Thyroid gland (tissue), 4 donors: ENCODE measurements around the gene ADAMTSL2. TPM values are rescaled to one million over a fixed set of nuclear protein-coding genes. Genes with fewer than 3 reads are reported as not detected.

Source experiments
- DNase-seq, 2 donors: peaks; one replicate each; pipeline ENCODE4 v3.0.0-alpha.2; 2019
- H3K27ac ChIP-seq, 3 donors: fragments of 200-600 bp; sonication (generic); 1 replicate in 2 of 3; 2 replicates in 1 of 3; pipeline ENCODE4 v1.5.1; 2016 to 2019; ENCODE audit warnings: mild to moderate bottlenecking in 1 of 3, moderate library complexity in 1 of 3
- H3K27me3 ChIP-seq: fragments of 200-600 bp; sonication (generic); one replicate; pipeline ENCODE4 v1.5.1; 2019
- H3K36me3 ChIP-seq, 2 donors: fragments of 200-600 bp; sonication (generic); one replicate each; pipeline ENCODE4 v1.5.1; 2016 to 2019
- H3K4me1 ChIP-seq, 2 donors: fragments of 200-600 bp; sonication (generic); one replicate each; pipeline ENCODE4 v1.5.1; 2017 to 2019
- H3K4me3 ChIP-seq, 3 donors: fragments of 200-600 bp; sonication (generic); replicated peaks in 1 of 3; 1 replicate in 2 of 3; 2 replicates in 1 of 3; pipeline ENCODE4 v1.5.1; 2016; ENCODE audit warnings: mild to moderate bottlenecking in 1 of 3
- H3K9me3 ChIP-seq: fragments of 200-600 bp; sonication (generic); one replicate; pipeline ENCODE4 v1.5.1; 2017
- POLR2A ChIP-seq, 2 donors: fragments of 450-650 bp; IDR thresholded peaks; one replicate each; pipeline ENCODE4 v1.6.1; 2017; ENCODE audit warnings: antibody characterized with exemption in 2 of 2, mild to moderate bottlenecking in 2 of 2, moderate library complexity in 1 of 2
- WGBS, 2 donors: methylation state at CpG; one replicate each; pipeline ENCODE4 v1.1.5; 2017; 5-methylcytosine and 5-hydroxymethylcytosine counted together
- intact Hi-C: fragments of 100-400 bp; cut with DNase I; formaldehyde crosslinking; loops from one replicate; pipeline ENCODE4 v1.15.1; 2023
- total RNA-seq, 4 donors: library from RNA; depleted of rRNA; stranded (reverse); fragments of >200 nt; gene quantifications; one replicate each; pipeline ENCODE4 v1.2.3, GENCODE V29; 2016
- TF ChIP-seq, protein P1 (sequence below), 6 experiments: fragments of 200-600 bp in 3 of 6; fragments of 450-650 bp in 3 of 6; sonication (generic) in 3 of 6; IDR thresholded peaks; one replicate each; pipeline ENCODE4 v1.5.1; 2016 to 2019; ENCODE audit warnings: antibody characterized with exemption in 6 of 6, mild to moderate bottlenecking in 2 of 6, inconsistent platforms in 1 of 6, moderate library complexity in 1 of 6

Gene ADAMTSL2
- total RNA-seq, 4 donors from 2014 or later = 2.4 to 9.3 (median 8.7) TPM

DNA sequence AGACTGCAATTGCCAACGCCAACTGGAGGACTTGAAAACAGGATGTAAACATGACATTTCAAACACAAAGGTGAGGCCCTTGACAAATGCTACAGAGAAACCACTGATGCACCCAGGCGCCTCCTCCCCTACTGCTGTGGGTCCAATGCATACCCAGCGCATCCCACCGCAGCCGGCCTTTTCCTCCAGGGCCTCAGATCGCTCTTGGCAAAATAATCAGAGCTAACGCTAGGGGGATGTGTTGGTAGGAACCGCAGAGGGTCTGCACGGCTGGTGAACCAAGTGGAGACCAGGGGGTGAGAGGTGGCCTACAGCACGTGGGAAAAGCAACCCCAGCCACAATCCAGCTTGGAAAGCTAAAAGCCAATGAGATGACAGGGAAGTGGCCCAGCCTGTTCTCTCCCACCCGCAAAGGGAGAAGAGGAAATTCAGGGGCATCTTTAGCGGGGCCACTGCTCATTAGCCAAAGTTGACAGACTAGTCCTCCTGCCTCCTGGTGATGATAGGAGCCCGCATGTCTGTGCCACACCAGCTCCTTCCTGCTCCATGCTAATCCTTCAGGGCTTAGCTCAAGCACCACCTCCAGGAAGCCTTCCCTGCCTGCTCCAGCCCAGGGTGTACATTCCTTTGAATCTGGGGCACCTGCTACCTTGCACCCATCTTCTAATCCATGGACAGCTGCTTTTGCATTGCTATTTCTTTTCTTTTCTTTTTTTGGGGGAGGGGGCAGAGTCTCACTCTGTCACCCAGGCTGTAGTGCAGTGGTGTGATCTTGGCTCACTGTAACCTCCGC, 68.8 kb downstream of the ADAMTSL2 start:
- WGBS, 2 donors = 35 to 41% methylated on average over 14 of the region's 14 CpGs
- H3K27me3 ChIP-seq = no peaks in the 10 kb centered on the region
- DNase-seq = no peak
- no peak overlapping the region for H3K4me3 ChIP-seq
- TF ChIP-seq, protein P1, sequence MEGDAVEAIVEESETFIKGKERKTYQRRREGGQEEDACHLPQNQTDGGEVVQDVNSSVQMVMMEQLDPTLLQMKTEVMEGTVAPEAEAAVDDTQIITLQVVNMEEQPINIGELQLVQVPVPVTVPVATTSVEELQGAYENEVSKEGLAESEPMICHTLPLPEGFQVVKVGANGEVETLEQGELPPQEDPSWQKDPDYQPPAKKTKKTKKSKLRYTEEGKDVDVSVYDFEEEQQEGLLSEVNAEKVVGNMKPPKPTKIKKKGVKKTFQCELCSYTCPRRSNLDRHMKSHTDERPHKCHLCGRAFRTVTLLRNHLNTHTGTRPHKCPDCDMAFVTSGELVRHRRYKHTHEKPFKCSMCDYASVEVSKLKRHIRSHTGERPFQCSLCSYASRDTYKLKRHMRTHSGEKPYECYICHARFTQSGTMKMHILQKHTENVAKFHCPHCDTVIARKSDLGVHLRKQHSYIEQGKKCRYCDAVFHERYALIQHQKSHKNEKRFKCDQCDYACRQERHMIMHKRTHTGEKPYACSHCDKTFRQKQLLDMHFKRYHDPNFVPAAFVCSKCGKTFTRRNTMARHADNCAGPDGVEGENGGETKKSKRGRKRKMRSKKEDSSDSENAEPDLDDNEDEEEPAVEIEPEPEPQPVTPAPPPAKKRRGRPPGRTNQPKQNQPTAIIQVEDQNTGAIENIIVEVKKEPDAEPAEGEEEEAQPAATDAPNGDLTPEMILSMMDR (IDR thresholded peaks at IDR 0.05) = no peak
- TF ChIP-seq POLR2A (IDR thresholded peaks at IDR 0.05) = no peak
- no peaks in the 10 kb centered on the region for H3K9me3 ChIP-seq
- H3K4me1 ChIP-seq = no peaks in the 10 kb centered on the region
- H3K36me3 ChIP-seq = no peaks in the 10 kb centered on the region
- intact Hi-C loops = no loop called here
- no peak overlapping the region for H3K27ac ChIP-seq

DNA sequence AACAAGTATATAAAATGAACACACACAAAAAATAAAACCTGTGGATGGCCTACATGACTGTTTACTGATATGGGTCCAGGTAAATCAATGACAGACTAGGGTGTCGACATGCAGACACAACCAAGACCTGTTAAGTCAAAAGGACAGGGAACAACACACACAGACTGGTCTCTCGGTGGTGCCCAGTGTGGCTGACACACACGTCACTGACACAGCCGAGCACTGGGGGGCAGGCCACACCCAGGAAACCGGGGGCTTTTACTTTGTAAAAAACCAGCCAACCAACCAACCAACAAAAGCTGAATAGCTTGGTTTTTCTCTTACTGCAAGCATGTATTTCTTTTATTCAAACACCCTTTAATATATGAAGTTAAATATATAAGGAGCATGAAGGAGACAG, 69.7 kb downstream of the ADAMTSL2 start:
- Histone ChIP-seq H3K4me3 (no peak overlapping the region), H3K9me3 (no peaks in the 10 kb centered on the region), H3K27me3 (no peaks in the 10 kb centered on the region), H3K4me1 (peaks cover 0 to 3% of the 10 kb centered on the region in 2 donors), H3K27ac (no peak overlapping the region), H3K36me3 (no peaks in the 10 kb centered on the region)
- no peak for DNase-seq
- TF ChIP-seq, protein P1 (IDR thresholded peaks at IDR 0.05) = no peak
- no peak for TF ChIP-seq POLR2A (IDR thresholded peaks at IDR 0.05)
- intact Hi-C loops = no loop called here
- WGBS, 2 donors = 52 to 60% methylated on average over 5 of the region's 5 CpGs

DNA sequence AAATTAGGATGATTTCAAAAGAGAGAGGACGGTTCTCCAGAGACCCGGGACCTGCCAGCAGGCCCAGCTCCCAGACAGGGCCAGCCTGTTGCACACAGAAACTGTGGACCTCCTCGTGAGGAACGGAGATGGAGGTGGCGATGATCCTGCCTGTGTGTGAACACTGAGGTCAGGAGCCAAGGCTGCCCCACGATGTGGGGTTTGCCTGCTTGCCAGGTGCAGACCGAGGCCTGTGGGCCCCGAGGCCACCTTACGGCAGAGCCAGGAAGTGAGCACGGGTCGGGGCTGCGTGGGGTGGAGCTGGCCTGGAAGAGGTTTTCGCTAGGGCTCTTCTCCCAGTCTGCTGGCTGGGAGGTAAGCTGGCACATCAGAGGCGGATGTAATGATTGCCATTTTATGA, 70.4 kb downstream of the ADAMTSL2 start:
- no peak overlapping the region for H3K4me3 ChIP-seq
- 58 to 60% methylated on average over 11 to 14 of the region's 14 CpGs for WGBS, 2 donors
- intact Hi-C loops = no loop called here
- H3K27ac ChIP-seq = no peak overlapping the region
- H3K27me3 ChIP-seq = no peaks in the 10 kb centered on the region
- H3K9me3 ChIP-seq = no peaks in the 10 kb centered on the region
- H3K4me1 ChIP-seq = peaks cover 0 to 3% of the 10 kb centered on the region in 2 donors
- no peak for DNase-seq
- no peaks in the 10 kb centered on the region for H3K36me3 ChIP-seq
- TF ChIP-seq, protein P1 (IDR thresholded peaks at IDR 0.05) = no peak

DNA sequence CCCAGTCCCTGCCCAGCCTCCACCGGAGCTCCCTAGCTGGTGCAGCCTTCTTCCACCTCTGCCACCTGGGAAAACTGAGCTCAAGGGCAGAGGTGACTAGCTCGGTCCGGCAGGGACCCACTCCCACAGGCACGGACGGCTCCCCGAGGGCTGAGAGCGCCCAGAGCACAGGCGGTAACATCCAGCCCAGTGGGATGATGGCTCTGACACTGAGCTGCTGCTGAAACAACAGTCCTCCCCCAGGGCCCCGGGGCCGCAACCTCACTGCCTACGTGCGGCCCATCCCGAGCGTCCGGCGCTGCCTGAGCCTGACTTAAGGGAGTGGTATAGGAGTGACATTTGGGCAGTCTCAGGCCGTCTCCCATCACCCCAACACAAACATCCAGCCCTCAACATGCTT, 70.9 kb downstream of the ADAMTSL2 start:
- intact Hi-C loops = no loop called here
- H3K27ac ChIP-seq = no peak overlapping the region
- H3K36me3 ChIP-seq = no peaks in the 10 kb centered on the region
- DNase-seq = no peak
- H3K27me3 ChIP-seq = no peaks in the 10 kb centered on the region
- no peaks in the 10 kb centered on the region for H3K9me3 ChIP-seq
- WGBS, 2 donors = 80 to 94% methylated on average over 6 to 15 of the region's 17 CpGs
- TF ChIP-seq, protein P1 (IDR thresholded peaks at IDR 0.05) = no peak
- no peak for TF ChIP-seq POLR2A (IDR thresholded peaks at IDR 0.05)
- no peak overlapping the region for H3K4me3 ChIP-seq
- H3K4me1 ChIP-seq = peaks cover 0 to 3% of the 10 kb centered on the region in 2 donors

DNA sequence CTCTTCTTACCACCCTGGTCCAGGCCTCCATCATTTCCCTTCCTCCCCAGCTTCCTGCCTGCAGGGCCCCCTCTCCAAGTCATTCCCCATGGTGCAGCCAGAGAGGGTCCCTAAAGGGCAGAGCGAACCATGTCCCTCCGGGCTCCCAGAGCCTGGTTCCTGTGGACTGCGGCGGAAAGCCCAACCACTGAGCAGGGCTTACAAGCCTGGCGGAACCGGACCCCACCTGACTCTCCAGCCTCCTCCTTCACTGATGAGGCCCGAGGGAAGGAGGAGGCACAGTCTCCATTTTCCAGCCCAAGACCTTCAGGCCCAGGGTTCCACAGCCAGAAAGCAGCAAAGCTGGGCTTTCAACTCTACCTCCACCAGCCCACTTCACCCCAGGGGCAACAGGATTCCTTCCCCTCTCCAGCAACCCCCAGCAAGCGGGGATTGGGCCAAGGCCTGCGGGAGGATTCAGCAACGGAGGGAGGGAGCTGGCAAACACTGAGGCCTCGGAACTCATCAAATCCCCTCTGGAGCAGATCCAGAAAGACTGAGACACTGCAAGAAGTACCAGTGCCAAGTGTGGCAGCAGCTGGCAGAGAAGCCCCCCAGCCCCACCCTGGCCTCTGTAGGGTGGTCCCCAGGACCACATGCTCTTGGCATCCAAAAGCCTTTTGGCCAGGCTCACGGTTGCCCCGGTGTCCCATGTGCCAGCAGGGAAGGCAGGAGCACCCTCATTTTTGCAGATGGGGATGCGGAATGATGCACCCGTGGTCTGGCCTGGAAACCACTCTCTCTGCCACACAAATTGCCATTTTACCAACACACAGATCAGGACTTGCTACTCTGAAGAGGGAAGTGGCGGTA, 71.6 kb downstream of the ADAMTSL2 start:
- Histone ChIP-seq H3K9me3 (no peaks in the 10 kb centered on the region), H3K27me3 (no peaks in the 10 kb centered on the region), H3K4me1 (peaks cover 0 to 3% of the 10 kb centered on the region in 2 donors), H3K4me3 (no peak overlapping the region), H3K36me3 (no peaks in the 10 kb centered on the region), H3K27ac (no peak overlapping the region)
- intact Hi-C loops = no loop called here
- WGBS, 2 donors = 55 to 76% methylated on average over 14 of the region's 16 CpGs
- TF ChIP-seq POLR2A (IDR thresholded peaks at IDR 0.05) = no peak
- TF ChIP-seq, protein P1 (IDR thresholded peaks at IDR 0.05) = no peak
- DNase-seq = no peak
